ENCODE data around the gene PYY.

Gene PYY

DNA sequence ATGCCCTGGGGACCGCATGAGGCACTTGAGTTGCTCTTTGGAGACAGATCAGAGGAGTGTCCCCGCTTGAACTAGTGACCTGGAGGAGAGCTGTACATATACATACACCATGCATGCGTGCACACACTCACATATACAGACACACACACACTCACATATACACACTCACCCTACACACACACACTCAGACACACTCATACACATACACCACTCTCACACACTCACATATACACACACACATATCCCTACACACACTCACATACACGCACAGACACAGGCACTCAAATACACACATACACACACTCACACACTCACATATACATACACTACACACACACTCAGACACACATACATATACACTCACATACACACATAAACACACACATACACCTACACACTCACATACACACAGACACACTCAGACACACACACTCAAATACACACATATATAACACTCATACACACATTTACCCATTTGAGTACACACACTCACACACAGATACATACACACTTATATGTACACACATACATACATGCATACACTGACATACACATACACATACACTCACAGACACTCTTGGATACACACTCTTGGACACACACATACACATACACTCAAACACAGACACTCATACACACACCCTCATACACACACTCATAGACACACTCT is 41.0 kb downstream of the PYY start:
- no peak for DNase-seq

DNA sequence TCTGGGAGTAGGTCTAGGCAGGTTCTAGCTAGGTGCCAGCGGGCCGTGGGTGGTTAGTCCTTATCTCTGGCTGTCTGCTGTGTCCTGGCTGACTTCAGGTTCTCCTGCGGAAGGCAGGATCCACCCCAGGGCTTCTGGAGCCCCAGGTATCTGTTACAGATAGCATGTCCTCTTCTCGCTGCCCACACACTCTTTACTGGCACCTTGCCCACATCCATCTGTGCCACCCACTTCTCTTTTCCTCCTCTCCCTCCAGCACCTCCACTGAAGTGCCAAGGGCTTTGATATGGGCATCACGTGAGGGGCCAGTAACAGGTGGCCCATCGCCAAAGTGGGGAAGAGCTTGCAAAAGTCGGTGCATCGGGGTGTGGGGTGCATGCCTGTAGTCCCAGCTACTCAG is 41.8 kb downstream of the PYY start:
- no peak for DNase-seq

DNA sequence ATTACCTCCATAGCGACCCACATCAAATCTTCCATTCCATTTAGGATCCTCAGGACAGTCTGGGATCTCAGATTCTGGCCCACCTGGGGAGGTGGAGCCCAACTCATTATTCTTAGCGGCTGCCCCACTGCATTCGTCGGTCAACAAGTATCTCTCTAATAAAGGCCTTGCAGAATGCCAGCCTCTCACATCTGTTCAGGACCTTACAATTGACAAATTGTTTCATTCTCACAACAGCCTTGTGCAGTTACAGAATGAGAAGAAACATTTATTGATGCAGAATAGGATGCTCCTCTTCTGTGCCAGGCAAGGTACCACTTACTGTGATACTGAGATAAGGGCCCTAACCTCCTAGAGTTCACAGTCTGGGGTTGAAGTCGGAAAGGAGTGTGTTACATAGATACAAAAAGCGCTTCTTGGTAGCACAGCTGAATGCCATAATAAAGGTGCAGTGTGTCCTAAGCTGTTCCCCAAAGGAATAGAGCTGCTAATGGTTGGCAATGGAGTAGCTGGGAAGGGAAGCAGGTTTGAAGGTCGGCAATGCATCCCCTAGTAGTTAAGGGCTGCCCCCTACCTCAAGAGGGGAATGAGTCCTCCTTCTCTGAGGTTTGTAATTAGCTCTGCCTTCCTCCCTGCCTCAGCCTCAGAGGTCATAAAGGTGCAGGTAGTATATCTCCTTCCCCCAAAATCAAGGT is 44.1 kb downstream of the PYY start:
- DNase-seq: no peak

DNA sequence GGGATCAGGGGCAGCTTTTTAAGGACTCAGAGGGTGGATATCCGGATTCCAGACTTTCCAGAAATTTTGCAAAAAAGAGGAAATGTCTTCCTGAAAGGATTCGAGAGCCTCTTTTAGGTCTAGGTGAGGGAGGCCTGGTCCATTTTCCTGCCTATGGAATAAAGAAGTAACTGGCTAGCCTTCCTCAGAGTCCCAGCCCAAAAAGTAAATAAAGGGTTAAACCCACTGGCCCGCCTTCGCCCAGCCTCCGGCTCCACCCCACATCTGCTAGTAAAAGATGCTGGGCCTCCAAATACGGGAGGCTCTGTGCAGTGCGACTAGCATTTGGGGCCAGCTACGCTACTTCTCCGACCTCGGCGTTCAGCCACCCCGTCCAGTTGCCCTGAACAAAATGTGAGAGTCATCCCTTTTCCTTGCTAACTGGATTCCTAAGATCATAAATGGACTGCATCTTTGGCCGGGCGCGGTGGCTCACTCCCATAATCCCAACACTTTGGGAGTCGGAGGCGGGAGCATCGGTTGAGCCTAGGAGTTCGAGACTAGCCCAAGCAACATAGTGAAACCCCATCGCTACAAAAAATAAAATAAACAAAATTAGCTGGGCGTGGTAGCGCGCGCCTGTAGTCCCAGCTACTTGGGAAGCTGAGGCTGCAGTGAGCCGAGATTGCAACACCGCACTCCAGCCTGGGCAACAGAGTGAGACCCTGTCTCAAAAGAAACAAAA is 45.6 kb downstream of the PYY start:
- peak; percentile 44 to 77 for DNase-seq

DNA sequence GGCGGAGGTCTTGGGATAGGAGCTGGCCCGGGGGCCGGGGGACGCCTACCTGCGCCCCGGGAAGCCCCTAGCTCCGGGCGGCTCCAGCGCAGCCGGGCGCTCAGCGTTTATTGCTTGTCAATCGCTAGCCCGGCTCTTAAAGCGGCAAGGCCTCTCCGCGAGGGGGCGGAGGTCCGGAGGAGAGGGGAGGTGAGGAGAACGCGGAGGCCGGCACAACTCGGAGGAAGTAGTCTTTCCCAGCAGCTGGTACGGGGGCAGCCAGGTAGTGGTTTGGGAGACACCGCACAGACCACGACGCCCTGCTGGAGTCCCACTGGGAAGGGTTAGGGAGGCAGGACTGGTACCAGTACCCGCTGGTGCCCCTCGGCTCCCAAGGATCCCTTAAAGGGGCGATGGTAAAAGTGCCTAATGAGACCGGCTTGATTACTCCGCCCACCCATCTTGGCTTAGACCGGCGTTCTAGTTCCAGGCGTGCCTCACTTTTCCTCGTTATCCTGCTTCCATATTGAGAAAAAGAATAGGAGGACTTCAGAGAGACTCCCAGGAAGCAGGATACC is 46.2 kb downstream of the PYY start, which contains the start of gene MPP2:
Gene MPP2, minus strand, starts transcription at position 112 of the 557 bp plus-strand sequence. CDS start 3,076 bp downstream, outside the sequence.
- DNase-seq: peak; percentile 58 to 86

DNA sequence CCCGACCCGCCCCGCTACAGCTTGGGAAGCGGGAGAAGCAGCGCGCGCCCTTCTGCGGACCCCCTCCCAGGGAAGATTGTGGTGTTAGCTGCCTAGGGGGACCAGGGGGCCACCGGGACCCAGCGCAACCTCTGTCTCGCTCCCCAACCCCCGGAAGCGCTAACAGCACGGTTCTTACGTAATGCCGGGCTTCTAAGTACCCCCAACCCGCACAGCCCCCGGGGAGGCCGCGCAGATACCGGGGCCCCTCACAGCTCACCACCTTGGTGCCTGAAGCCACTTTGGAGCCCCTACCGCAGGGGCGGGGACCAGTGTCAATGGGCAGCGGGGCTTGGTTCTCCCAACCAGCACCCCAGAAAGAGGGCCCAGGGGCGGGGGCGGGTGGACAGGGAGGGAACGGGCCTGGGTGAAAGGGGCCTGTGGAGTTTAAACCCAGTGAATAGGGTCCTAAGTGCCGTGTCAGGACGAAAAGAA is 46.8 kb downstream of the PYY start:
- peak in 1 of 2 experiments; percentile 41 for DNase-seq

DNA sequence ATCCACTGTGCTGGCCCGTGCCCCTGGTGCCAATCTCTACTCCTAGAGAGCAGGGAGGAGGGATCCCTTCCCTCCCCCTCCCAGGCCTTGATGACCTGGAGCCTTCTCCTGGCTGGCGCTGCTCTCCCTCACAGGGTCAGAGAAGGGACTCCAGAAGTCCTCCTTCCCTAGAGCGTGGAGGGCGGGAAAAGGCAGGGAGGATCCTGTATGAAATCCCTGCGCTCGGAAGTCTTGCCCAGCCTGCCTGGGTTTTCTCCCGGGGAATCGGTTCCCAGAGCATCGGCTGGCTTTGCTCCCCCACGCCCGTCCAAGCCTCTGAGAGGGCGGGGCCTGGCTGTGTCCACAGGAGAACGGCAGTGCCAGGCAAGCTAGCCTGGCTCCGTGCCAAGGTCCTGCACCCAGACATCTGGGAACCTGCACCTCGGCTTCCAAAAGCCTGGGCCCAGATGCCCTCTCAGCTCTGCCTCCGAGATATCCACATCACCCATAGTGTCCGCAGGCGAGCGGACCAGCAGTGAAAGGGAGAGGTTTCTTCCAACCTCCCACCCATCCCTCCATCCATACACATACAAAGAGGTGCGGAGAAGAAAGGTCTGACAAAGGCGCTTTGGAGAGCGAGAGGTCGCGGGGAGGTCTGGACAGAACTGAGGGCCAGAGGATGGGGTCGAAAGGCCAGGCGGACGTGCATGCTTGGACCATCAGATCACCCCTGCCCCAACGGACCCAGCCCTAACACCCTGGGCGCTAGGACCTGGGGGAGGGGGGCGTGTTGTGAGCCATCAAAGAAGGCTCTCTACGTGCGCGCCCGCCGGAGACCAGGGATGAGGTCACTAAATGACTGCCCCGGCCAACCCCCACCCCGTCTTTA is 47.5 kb downstream of the PYY start:
- peak in 1 of 2 experiments; percentile 71 for DNase-seq

DNA sequence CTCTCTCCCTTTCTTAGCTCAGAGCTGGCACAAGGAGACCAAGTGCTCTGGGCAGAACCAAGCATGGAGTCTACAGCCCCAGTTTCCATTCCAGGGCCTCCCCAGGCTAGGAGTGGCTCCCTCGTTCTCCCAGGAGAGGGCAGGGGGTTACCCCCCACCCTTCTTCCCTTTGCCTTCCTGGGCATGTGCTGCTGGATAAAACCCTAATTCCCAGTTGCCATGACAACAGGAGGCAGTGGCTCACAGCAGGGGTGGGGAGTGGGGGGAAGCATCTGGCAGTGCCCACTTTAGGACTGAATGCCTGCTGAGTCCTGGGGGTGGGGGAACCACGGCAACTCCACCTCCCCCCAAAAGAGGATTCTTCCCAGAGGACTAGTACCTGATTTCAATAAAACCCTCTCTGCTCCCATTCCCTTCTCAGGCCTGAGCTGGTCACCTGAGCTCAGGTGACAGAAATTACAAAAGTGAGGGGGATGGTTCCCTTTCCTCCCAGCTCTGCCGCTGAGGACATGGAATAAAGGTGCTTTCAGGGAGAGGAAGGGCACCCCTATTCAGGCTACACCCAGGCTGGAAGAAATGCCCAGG is 48.2 kb downstream of the PYY start:
- no peak for DNase-seq
